Neuronal stem cell (in vitro differentiated cells): Measurements from ENCODE around the gene NR5A2.

Experiments
- DNase-seq: peaks from one replicate; pipeline ENCODE4 v3.0.0-alpha.2; 2013; ENCODE audit warnings: low spot score
- H2AFZ ChIP-seq: one replicate; pipeline ENCODE4 v1.6.1; 2013; ENCODE audit warnings: mild to moderate bottlenecking, low read length, inconsistent platforms
- H2AK5ac ChIP-seq: 2 replicates; pipeline ENCODE4 v1.6.1; 2013; ENCODE audit warnings: low read depth, mild to moderate bottlenecking, inconsistent platforms, low read length, moderate library complexity, mixed read lengths
- H2BK120ac ChIP-seq: 2 replicates; pipeline ENCODE4 v1.6.1; 2013; ENCODE audit warnings: low read depth, mild to moderate bottlenecking, inconsistent platforms, low read length, moderate library complexity, mixed read lengths
- H2BK12ac ChIP-seq: one replicate; pipeline ENCODE4 v1.6.1; 2013; ENCODE audit warnings: low read length, inconsistent platforms
- H2BK15ac ChIP-seq: 2 replicates; pipeline ENCODE4 v1.6.1; 2013; ENCODE audit warnings: mild to moderate bottlenecking, low read length, inconsistent platforms, mixed read lengths
- H2BK5ac ChIP-seq: one replicate; pipeline ENCODE4 v1.6.1; 2013; ENCODE audit warnings: inconsistent platforms, mild to moderate bottlenecking, low read length, moderate library complexity
- H3K14ac ChIP-seq: one replicate; pipeline ENCODE4 v1.6.1; 2013; ENCODE audit warnings: low read length, inconsistent platforms
- H3K18ac ChIP-seq: 2 replicates; pipeline ENCODE4 v1.6.1; 2013; ENCODE audit warnings: low read length, inconsistent platforms
- H3K23ac ChIP-seq: 2 replicates; pipeline ENCODE4 v1.6.1; 2013; ENCODE audit warnings: low read depth, mild to moderate bottlenecking, mixed read lengths, low read length, inconsistent platforms; ENCODE audit not compliant: poor library complexity
- H3K27ac ChIP-seq: replicated peaks from 3 replicates; pipeline ENCODE4 v1.5.1; 2013; ENCODE audit warnings: low read length, inconsistent platforms
- H3K27me3 ChIP-seq, 3 experiments: 2 replicates each; pipeline ENCODE4 v1.6.1; 2013; ENCODE audit warnings: low read length in 3 of 3, mild to moderate bottlenecking in 2 of 3, inconsistent platforms in 1 of 3, low read depth in 1 of 3, mixed read lengths in 1 of 3, moderate library complexity in 1 of 3; ENCODE audit not compliant: control insufficient read depth in 3 of 3, insufficient read depth in 3 of 3
- H3K36me3 ChIP-seq, 2 donors: replicated peaks in 1 of 2; 2 replicates each; pipeline ENCODE4 v1.6.1; 2013; ENCODE audit warnings: low read length in 2 of 2; ENCODE audit not compliant: control insufficient read depth in 2 of 2, insufficient read depth in 2 of 2
- H3K4ac ChIP-seq: 2 replicates; pipeline ENCODE4 v1.6.1; 2013; ENCODE audit warnings: inconsistent platforms, mild to moderate bottlenecking, low read length, moderate library complexity
- H3K4me1 ChIP-seq, 2 donors: 1 replicate in 1 of 2; 2 replicates in 1 of 2; pipeline ENCODE4 v1.6.1; 2013; ENCODE audit warnings: low read length in 2 of 2, low read depth in 1 of 2; ENCODE audit not compliant: control insufficient read depth in 2 of 2, insufficient read depth in 1 of 2
- H3K4me2 ChIP-seq: one replicate; pipeline ENCODE4 v1.6.1; 2013; ENCODE audit warnings: mild to moderate bottlenecking, low read length, inconsistent platforms; ENCODE audit not compliant: insufficient read depth, poor library complexity, severe bottlenecking
- H3K4me3 ChIP-seq, 2 donors: 2 replicates each; pipeline ENCODE4 v1.5.1; 2013; ENCODE audit warnings: low read length in 2 of 2, mild to moderate bottlenecking in 2 of 2, inconsistent platforms in 1 of 2, moderate library complexity in 1 of 2
- H3K79me1 ChIP-seq: one replicate; pipeline ENCODE4 v1.6.1; 2013; ENCODE audit warnings: low read depth, mild to moderate bottlenecking, inconsistent platforms, low read length, moderate library complexity
- H3K9ac ChIP-seq: one replicate; pipeline ENCODE4 v1.6.1; 2013; ENCODE audit warnings: mild to moderate bottlenecking, low read depth, low read length, inconsistent platforms; ENCODE audit not compliant: poor library complexity
- H3K9me3 ChIP-seq, 2 donors: replicated peaks in 1 of 2; 2 replicates each; pipeline versions ENCODE3 to v1.6.1; 2013; ENCODE audit warnings: low read length in 2 of 2, mild to moderate bottlenecking in 2 of 2, inconsistent platforms in 1 of 2, low read depth in 1 of 2, mixed read lengths in 1 of 2, moderate library complexity in 1 of 2; ENCODE audit not compliant: control insufficient read depth in 2 of 2, insufficient read depth in 1 of 2
- H4K8ac ChIP-seq: one replicate; pipeline ENCODE4 v1.6.1; 2013; ENCODE audit warnings: low read depth, mild to moderate bottlenecking, inconsistent platforms, low read length, moderate library complexity
- H4K91ac ChIP-seq: one replicate; pipeline ENCODE4 v1.6.1; 2013; ENCODE audit warnings: low read length, low read depth, mild to moderate bottlenecking, inconsistent platforms; ENCODE audit not compliant: poor library complexity
- WGBS, 2 donors: extraction: QIAGEN DNeasy Blood & Tissue Kit; methylation state at CpG; one replicate each; pipeline ENCODE4 v1.1.7; 2013; ENCODE audit warnings: missing lambda C conversion rate in 2 of 2, mixed read lengths in 1 of 2; ENCODE audit not compliant: insufficient read length in 2 of 2, insufficient replicate concordance in 1 of 2; ENCODE audit errors: extremely low coverage in 2 of 2; 5-methylcytosine and 5-hydroxymethylcytosine counted together

NR5A2 gene

GRCh38 chr1:200213921-200214320, 186.4 kb downstream of the NR5A2 start:
- no peaks in the 10 kb centered on the region for H3K36me3 ChIP-seq
- H4K8ac ChIP-seq, result no peak overlapping the region
- no CpG with 5 or more reads among the region's 15 CpGs for WGBS, 2 donors
- H2AK5ac ChIP-seq, result no peak overlapping the region
- no peak overlapping the region for H3K9ac ChIP-seq
- H2AFZ ChIP-seq, result no peak overlapping the region
- H3K4me3 ChIP-seq, result no peak overlapping the region
- no peak overlapping the region for H4K91ac ChIP-seq
- no peak overlapping the region for H3K23ac ChIP-seq
- H3K4me2 ChIP-seq, result no peak overlapping the region
- H3K27me3 ChIP-seq, result no peaks in the 10 kb centered on the region
- no peak overlapping the region for H2BK15ac ChIP-seq
- H3K4ac ChIP-seq, result no peak overlapping the region
- H3K14ac ChIP-seq, result no peak overlapping the region
- H3K79me1 ChIP-seq, result no peaks in the 10 kb centered on the region
- H2BK120ac ChIP-seq, result no peak overlapping the region
- H3K9me3 ChIP-seq, result peaks cover 5 to 15% of the 10 kb centered on the region in 2 donors
- no peak for DNase-seq
- H3K4me1 ChIP-seq, result no peaks in the 10 kb centered on the region
- no peak overlapping the region for H2BK5ac ChIP-seq
- no peak overlapping the region for H3K27ac ChIP-seq
- no peak overlapping the region for H3K18ac ChIP-seq
- no peak overlapping the region for H2BK12ac ChIP-seq

- Histone ChIP-seq H3K27ac (no peak overlapping the region), H3K14ac (no peak overlapping the region), H2BK15ac (no peak overlapping the region), H3K18ac (no peak overlapping the region), H3K23ac (no peak overlapping the region), H2AFZ (no peak overlapping the region), H3K27me3 (no peaks in the 10 kb centered on the region), H3K4me1 (no peaks in the 10 kb centered on the region), H3K9me3 (peaks cover 5 to 15% of the 10 kb centered on the region in 2 donors), H3K79me1 (no peaks in the 10 kb centered on the region), H3K4ac (no peak overlapping the region), H2BK120ac (no peak overlapping the region), H2AK5ac (no peak overlapping the region), H4K91ac (no peak overlapping the region), H4K8ac (no peak overlapping the region), H3K9ac (no peak overlapping the region), H2BK12ac (no peak overlapping the region), H3K36me3 (no peaks in the 10 kb centered on the region), H3K4me3 (no peak overlapping the region), H3K4me2 (no peak overlapping the region), H2BK5ac (no peak overlapping the region)
- DNase-seq, result no peak
- WGBS, 2 donors, result no CpG with 5 or more reads among the region's 2 CpGs
Measured at GRCh38 chr1:200215350-200215749, 187.8 kb downstream of the NR5A2 start.

GRCh38 chr1:200217703-200218102, 190.2 kb downstream of the NR5A2 start:
- H4K91ac ChIP-seq, result no peak overlapping the region

DNA sequence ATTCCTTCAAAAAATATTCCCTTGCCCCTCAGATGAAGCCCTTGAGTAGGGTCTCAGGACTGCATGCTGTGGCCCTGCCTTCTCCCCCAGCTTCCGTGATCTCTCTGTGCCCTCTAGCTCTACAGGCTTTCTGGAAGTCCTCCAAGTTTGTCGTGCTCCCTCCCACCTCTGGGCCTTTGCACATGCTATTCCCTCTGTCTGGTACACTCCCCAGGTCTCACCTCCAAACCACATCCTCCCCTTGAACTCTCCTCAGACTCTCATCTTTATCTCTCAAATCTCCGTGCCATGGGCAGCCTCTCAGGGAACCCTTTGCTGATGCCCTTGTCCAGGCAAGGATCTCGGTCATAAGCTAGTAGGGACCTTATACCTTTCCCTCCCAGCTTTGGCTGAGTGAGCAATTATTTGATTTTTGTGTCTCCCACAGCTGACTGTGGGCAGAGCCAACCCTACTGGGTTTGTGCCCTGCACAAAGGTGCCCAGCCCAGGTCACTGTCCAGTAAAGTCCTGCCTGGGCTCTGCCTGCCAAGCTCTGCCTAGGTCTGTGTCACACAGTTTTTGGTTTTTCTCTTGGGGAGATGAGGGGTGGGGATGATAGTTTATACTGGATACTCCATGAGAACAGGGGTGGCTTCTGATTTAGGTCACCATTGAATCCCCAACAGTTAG, 194.2 kb downstream of the NR5A2 start:
- Histone ChIP-seq H2BK120ac (no peak overlapping the region), H2AFZ (no peak overlapping the region), H3K36me3 (no peaks in the 10 kb centered on the region), H3K14ac (no peak overlapping the region), H4K8ac (no peak overlapping the region), H3K4me1 (peaks cover 0 to 18% of the 10 kb centered on the region in 2 donors), H3K9me3 (no peaks in the 10 kb centered on the region), H2BK12ac (no peak overlapping the region), H3K4me3 (no peak overlapping the region), H3K9ac (no peak overlapping the region), H3K4me2 (no peak overlapping the region), H2BK5ac (no peak overlapping the region), H3K27me3 (no peaks in the 10 kb centered on the region), H3K4ac (no peak overlapping the region), H3K79me1 (no peaks in the 10 kb centered on the region), H4K91ac (no peak overlapping the region), H3K23ac (no peak overlapping the region), H3K18ac (no peak overlapping the region), H2BK15ac (no peak overlapping the region), H3K27ac (no peak overlapping the region), H2AK5ac (no peak overlapping the region)
- WGBS, 2 donors, result no CpG with 5 or more reads among the region's 4 CpGs
- no peak for DNase-seq

More at GRCh38 chr1:200217703-200218102, 190.2 kb downstream of the NR5A2 start:
- H3K79me1 ChIP-seq, result no peaks in the 10 kb centered on the region
- no peak overlapping the region for H2BK120ac ChIP-seq
- H3K14ac ChIP-seq, result no peak overlapping the region
- H3K18ac ChIP-seq, result no peak overlapping the region
- no peak overlapping the region for H3K4me3 ChIP-seq
- H3K36me3 ChIP-seq, result no peaks in the 10 kb centered on the region
- no peak overlapping the region for H2BK15ac ChIP-seq
- H2BK12ac ChIP-seq, result no peak overlapping the region
- H3K27ac ChIP-seq, result no peak overlapping the region
- H3K4me2 ChIP-seq, result no peak overlapping the region
- no peak overlapping the region for H3K9ac ChIP-seq
- H2BK5ac ChIP-seq, result no peak overlapping the region
- no CpG with 5 or more reads among the region's 5 CpGs for WGBS, 2 donors
- peaks cover 5 to 15% of the 10 kb centered on the region in 2 donors for H3K9me3 ChIP-seq
- H3K23ac ChIP-seq, result no peak overlapping the region
- H3K4ac ChIP-seq, result no peak overlapping the region
- H2AK5ac ChIP-seq, result no peak overlapping the region
- no peak for DNase-seq
- H4K8ac ChIP-seq, result no peak overlapping the region
- no peaks in the 10 kb centered on the region for H3K27me3 ChIP-seq
- no peak overlapping the region for H2AFZ ChIP-seq
- H3K4me1 ChIP-seq, result no peaks in the 10 kb centered on the region
